Vagina (tissue), 2 donors: Measurements from ENCODE around the gene AHCYL1.

ENCODE experiments used
- POLR2A ChIP-seq, 2 donors: fragments of 450-650 bp; IDR thresholded peaks; one replicate each; pipeline ENCODE4 v1.6.1; 2017; ENCODE audit warnings: antibody characterized with exemption in 2 of 2, mild to moderate bottlenecking in 2 of 2, moderate library complexity in 2 of 2
- POLR2AphosphoS5 ChIP-seq, 2 donors: sonication (generic); formaldehyde crosslinking; IDR thresholded peaks; one replicate each; pipeline ENCODE4 v1.9.0; 2017; ENCODE audit warnings: antibody characterized with exemption in 2 of 2, mild to moderate bottlenecking in 2 of 2, low read depth in 1 of 2; ENCODE audit not compliant: insufficient read depth in 1 of 2
- TF ChIP-seq, protein P1 (sequence below), 3 experiments: fragments of 450-650 bp in 2 of 3; fragments of 200-600 bp in 1 of 3; sonication (generic) in 1 of 3; IDR thresholded peaks; one replicate each; pipeline ENCODE4 v1.5.1; 2017 to 2019; ENCODE audit warnings: antibody characterized with exemption in 3 of 3, mild to moderate bottlenecking in 2 of 3, moderate library complexity in 2 of 3

DNA sequence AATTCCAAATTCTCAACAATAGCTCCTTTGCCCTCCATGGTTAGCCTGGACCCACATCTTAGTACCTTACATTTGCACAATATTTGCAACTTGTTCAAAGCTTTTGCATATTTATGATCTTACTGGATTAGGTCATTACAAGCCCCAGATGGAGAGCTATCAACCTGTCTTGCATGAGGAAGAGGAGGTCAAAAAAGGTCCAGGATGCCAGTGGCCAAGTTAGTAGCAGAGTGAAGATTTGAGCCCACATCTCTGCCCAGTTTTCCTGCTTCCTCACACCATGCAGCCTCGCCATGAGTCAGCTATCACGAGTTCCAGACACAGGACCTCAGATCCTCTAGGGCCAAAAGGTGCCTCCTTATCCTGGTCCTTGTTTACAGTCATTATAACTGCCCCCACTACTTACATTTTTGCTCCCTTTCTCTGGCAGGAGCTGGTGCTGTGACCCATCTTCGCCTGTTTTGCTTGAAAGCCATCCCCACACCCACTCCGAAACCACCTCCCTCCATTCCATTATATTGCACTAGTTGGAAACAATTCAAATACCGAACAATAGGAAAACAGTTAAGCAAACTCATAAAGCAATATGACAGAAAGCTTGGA is 5.0 kb upstream of the AHCYL1 start:
- TF ChIP-seq POLR2AphosphoS5 (IDR thresholded peaks at IDR 0.05; ENCODE audit: insufficient read depth in 1 of 2, low read depth in 1 of 2) (peak in 1 of 2 donors; percentile 82), POLR2A (IDR thresholded peaks at IDR 0.05) (no peak)
- TF ChIP-seq, protein P1, sequence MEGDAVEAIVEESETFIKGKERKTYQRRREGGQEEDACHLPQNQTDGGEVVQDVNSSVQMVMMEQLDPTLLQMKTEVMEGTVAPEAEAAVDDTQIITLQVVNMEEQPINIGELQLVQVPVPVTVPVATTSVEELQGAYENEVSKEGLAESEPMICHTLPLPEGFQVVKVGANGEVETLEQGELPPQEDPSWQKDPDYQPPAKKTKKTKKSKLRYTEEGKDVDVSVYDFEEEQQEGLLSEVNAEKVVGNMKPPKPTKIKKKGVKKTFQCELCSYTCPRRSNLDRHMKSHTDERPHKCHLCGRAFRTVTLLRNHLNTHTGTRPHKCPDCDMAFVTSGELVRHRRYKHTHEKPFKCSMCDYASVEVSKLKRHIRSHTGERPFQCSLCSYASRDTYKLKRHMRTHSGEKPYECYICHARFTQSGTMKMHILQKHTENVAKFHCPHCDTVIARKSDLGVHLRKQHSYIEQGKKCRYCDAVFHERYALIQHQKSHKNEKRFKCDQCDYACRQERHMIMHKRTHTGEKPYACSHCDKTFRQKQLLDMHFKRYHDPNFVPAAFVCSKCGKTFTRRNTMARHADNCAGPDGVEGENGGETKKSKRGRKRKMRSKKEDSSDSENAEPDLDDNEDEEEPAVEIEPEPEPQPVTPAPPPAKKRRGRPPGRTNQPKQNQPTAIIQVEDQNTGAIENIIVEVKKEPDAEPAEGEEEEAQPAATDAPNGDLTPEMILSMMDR (IDR thresholded peaks at IDR 0.05): no peak
